Measurements from ENCODE around the gene HK2.

The HK2 gene

GRCh38 chr2:74935975-74936391, 102.1 kb downstream of the HK2 start:
- Histone ChIP-seq H3K9me3 (replicated peaks; ENCODE audit: low read length) (no peaks in the 10 kb centered on the region), H3K36me3 (ENCODE audit: insufficient read depth, low read length) (no peaks in the 10 kb centered on the region), H3K9ac (ENCODE audit: low read depth, low read length) (no peak overlapping the region), H3K4me3 (ENCODE audit: low read length) (no peak overlapping the region), H3K4me2 (ENCODE audit: low read length) (no peak overlapping the region), H3K4me1 (ENCODE audit: control insufficient read depth, insufficient read depth, low read length) (no peaks in the 10 kb centered on the region), H3K27me3 (ENCODE audit: control insufficient read depth, insufficient read depth, low read length) (no peaks in the 10 kb centered on the region)

- Histone ChIP-seq H3K9ac (ENCODE audit: low read depth, low read length) (no peak overlapping the region), H3K4me3 (ENCODE audit: low read length) (no peak overlapping the region), H3K4me2 (ENCODE audit: low read length) (no peak overlapping the region), H3K27me3 (ENCODE audit: control insufficient read depth, insufficient read depth, low read length) (no peaks in the 10 kb centered on the region), H3K9me3 (replicated peaks; ENCODE audit: low read length) (no peaks in the 10 kb centered on the region), H3K4me1 (ENCODE audit: control insufficient read depth, insufficient read depth, low read length) (no peaks in the 10 kb centered on the region), H3K36me3 (ENCODE audit: insufficient read depth, low read length) (no peaks in the 10 kb centered on the region)
Observed at GRCh38 chr2:74937221-74937880, 103.4 kb downstream of the HK2 start.

- Histone ChIP-seq H3K4me3 (ENCODE audit: low read length) (no peak overlapping the region), H3K9me3 (replicated peaks; ENCODE audit: low read length) (no peaks in the 10 kb centered on the region), H3K4me1 (ENCODE audit: control insufficient read depth, insufficient read depth, low read length) (no peaks in the 10 kb centered on the region), H3K4me2 (ENCODE audit: low read length) (no peak overlapping the region), H3K27me3 (ENCODE audit: control insufficient read depth, insufficient read depth, low read length) (no peaks in the 10 kb centered on the region), H3K36me3 (ENCODE audit: insufficient read depth, low read length) (no peaks in the 10 kb centered on the region), H3K9ac (ENCODE audit: low read depth, low read length) (no peak overlapping the region)
Observed at GRCh38 chr2:74938264-74938663, 104.3 kb downstream of the HK2 start.

GRCh38 chr2:74939919-74940812, 106.2 kb downstream of the HK2 start:
- no peaks in the 10 kb centered on the region for H3K36me3 ChIP-seq (ENCODE audit: insufficient read depth, low read length)
- H3K27me3 ChIP-seq (ENCODE audit: control insufficient read depth, insufficient read depth, low read length): no peaks in the 10 kb centered on the region
- H3K4me3 ChIP-seq (ENCODE audit: low read length): no peak overlapping the region
- no peak overlapping the region for H3K9ac ChIP-seq (ENCODE audit: low read depth, low read length)
- H3K9me3 ChIP-seq (replicated peaks; ENCODE audit: low read length): no peaks in the 10 kb centered on the region
- no peak overlapping the region for H3K4me2 ChIP-seq (ENCODE audit: low read length)
- H3K4me1 ChIP-seq (ENCODE audit: control insufficient read depth, insufficient read depth, low read length): peaks cover 3% of the 10 kb centered on the region

GRCh38 chr2:74941284-74941683, 107.4 kb downstream of the HK2 start:
- Histone ChIP-seq H3K9ac (ENCODE audit: low read depth, low read length) (no peak overlapping the region), H3K4me3 (ENCODE audit: low read length) (no peak overlapping the region), H3K9me3 (replicated peaks; ENCODE audit: low read length) (no peaks in the 10 kb centered on the region), H3K27me3 (ENCODE audit: control insufficient read depth, insufficient read depth, low read length) (no peaks in the 10 kb centered on the region), H3K36me3 (ENCODE audit: insufficient read depth, low read length) (no peaks in the 10 kb centered on the region), H3K4me2 (ENCODE audit: low read length) (no peak overlapping the region), H3K4me1 (ENCODE audit: control insufficient read depth, insufficient read depth, low read length) (peaks cover 8% of the 10 kb centered on the region)

- Histone ChIP-seq H3K36me3 (ENCODE audit: insufficient read depth, low read length) (no peaks in the 10 kb centered on the region), H3K27me3 (ENCODE audit: control insufficient read depth, insufficient read depth, low read length) (no peaks in the 10 kb centered on the region), H3K4me3 (ENCODE audit: low read length) (no peak overlapping the region), H3K9ac (ENCODE audit: low read depth, low read length) (no peak overlapping the region), H3K4me2 (ENCODE audit: low read length) (no peak overlapping the region), H3K4me1 (ENCODE audit: control insufficient read depth, insufficient read depth, low read length) (peaks cover 8% of the 10 kb centered on the region), H3K9me3 (replicated peaks; ENCODE audit: low read length) (no peaks in the 10 kb centered on the region)
Observed at GRCh38 chr2:74942263-74942662, 108.3 kb downstream of the HK2 start.
